A673 (cell line): ENCODE data around the gene SPNS3.

Experiments used
- EZH2 ChIP-seq: fragments of 200-600 bp; sonication (generic); IDR thresholded peaks from 2 replicates; pipeline ENCODE4 v1.6.1; 2017; ENCODE audit warnings: borderline replicate concordance, low read depth, mild to moderate bottlenecking, mixed read lengths, antibody characterized with exemption, low read length; ENCODE audit not compliant: poor library complexity, severe bottlenecking
- TF ChIP-seq, protein P1 (sequence below): fragments of 300-800, 200-600 bp; sonication (generic); conservative IDR thresholded peaks from 2 replicates; pipeline ENCODE4 v1.5.1; 2017; ENCODE audit warnings: low read depth, mild to moderate bottlenecking, antibody characterized with exemption, low read length, moderate library complexity, mixed read lengths

DNA sequence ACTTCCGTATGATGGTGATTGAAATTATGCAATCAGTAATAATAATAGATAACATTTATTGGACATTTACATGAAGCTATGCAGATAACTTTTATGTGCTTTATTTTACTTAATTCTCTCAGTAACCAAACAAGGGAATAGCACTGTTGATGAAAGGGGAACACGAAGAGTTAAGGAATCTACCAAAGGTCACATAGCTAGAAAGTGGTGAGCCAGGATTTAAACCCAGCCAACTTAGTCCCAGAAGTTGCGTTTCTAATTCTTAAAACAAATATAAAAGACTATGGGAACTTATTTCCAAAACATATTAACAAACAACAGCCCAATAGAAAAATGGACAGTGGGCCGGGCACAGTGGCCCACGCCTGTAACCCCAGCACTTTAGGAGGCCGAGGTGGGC, 9.7 kb downstream of the SPNS3 start:
- TF ChIP-seq, protein P1, sequence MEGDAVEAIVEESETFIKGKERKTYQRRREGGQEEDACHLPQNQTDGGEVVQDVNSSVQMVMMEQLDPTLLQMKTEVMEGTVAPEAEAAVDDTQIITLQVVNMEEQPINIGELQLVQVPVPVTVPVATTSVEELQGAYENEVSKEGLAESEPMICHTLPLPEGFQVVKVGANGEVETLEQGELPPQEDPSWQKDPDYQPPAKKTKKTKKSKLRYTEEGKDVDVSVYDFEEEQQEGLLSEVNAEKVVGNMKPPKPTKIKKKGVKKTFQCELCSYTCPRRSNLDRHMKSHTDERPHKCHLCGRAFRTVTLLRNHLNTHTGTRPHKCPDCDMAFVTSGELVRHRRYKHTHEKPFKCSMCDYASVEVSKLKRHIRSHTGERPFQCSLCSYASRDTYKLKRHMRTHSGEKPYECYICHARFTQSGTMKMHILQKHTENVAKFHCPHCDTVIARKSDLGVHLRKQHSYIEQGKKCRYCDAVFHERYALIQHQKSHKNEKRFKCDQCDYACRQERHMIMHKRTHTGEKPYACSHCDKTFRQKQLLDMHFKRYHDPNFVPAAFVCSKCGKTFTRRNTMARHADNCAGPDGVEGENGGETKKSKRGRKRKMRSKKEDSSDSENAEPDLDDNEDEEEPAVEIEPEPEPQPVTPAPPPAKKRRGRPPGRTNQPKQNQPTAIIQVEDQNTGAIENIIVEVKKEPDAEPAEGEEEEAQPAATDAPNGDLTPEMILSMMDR = no peak
- TF ChIP-seq EZH2 = no peak
